Neural cell (in vitro differentiated cells): ENCODE results near the gene ASAP3. TPM values are rescaled to one million over a fixed set of nuclear protein-coding genes. Genes with fewer than 3 reads are reported as not detected.

Source experiments
- H2AFZ ChIP-seq: fragments of 200-600, 300-800 bp; sonication (generic), shearing (Covaris generic); 2 replicates; pipeline ENCODE4 v1.6.0; 2014; ENCODE audit warnings: low read depth, mild to moderate bottlenecking, antibody characterized with exemption, low read length, moderate library complexity
- H3F3A ChIP-seq: fragments of 200-600 bp; shearing (Covaris generic); 2 replicates; pipeline ENCODE4 v1.6.1; 2016; ENCODE audit warnings: mild to moderate bottlenecking, moderate library complexity, mixed read lengths, antibody characterized with exemption, low read length; ENCODE audit not compliant: insufficient read depth, poor library complexity, severe bottlenecking
- H3K27ac ChIP-seq: fragments of 200-600, 300-800 bp; sonication (generic), shearing (Covaris generic); 2 replicates; pipeline ENCODE4 v1.5.1; 2014; ENCODE audit warnings: mild to moderate bottlenecking, low read length, moderate library complexity
- H3K27me3 ChIP-seq: fragments of 300-800, 200-600 bp; sonication (generic), shearing (Covaris generic); 2 replicates; pipeline ENCODE4 v1.6.0; 2014; ENCODE audit warnings: mild to moderate bottlenecking, low read depth, low read length, moderate library complexity; ENCODE audit not compliant: insufficient read depth
- H3K36me3 ChIP-seq: fragments of 300-800, 200-600 bp; sonication (generic), shearing (Covaris generic); 2 replicates; pipeline ENCODE4 v1.5.1; 2014; ENCODE audit warnings: mild to moderate bottlenecking, antibody characterized with exemption, low read length, moderate library complexity; ENCODE audit not compliant: insufficient read depth
- H3K4me2 ChIP-seq: fragments of 300-800, 200-600 bp; sonication (generic), shearing (Covaris generic); 2 replicates; pipeline ENCODE4 v1.6.0; 2014; ENCODE audit warnings: mild to moderate bottlenecking, low read length
- H3K4me3 ChIP-seq: fragments of 300-800, 200-600 bp; sonication (generic), shearing (Covaris generic); 2 replicates; pipeline ENCODE4 v1.5.1; 2014; ENCODE audit warnings: mild to moderate bottlenecking, low read length, moderate library complexity
- H3K79me2 ChIP-seq: fragments of 200-600 bp; shearing (Covaris generic); replicated peaks from 2 replicates; pipeline ENCODE4 v1.6.0; 2014; ENCODE audit warnings: mild to moderate bottlenecking, low read length, moderate library complexity; ENCODE audit not compliant: insufficient read depth
- H3K9ac ChIP-seq: fragments of 300-800, 200-600 bp; sonication (generic), shearing (Covaris generic); 2 replicates; pipeline ENCODE4 v1.6.1; 2016; ENCODE audit warnings: mild to moderate bottlenecking, low read length, mixed read lengths
- H3K9me2 ChIP-seq: fragments of 200-600 bp; shearing (Covaris generic); 2 replicates; pipeline ENCODE4 v1.6.1; 2016; ENCODE audit warnings: mild to moderate bottlenecking, low read length, mixed read lengths; ENCODE audit not compliant: insufficient read depth
- H3K9me3 ChIP-seq: fragments of 200-600, 300-800 bp; sonication (generic), shearing (Covaris generic); 2 replicates; pipeline ENCODE4 v1.6.1; 2016; ENCODE audit warnings: mild to moderate bottlenecking, mixed run types, low read length, moderate library complexity, mixed read lengths
- H4K20me1 ChIP-seq: fragments of 200-600 bp; shearing (Covaris generic); 2 replicates; pipeline ENCODE4 v1.6.1; 2016; ENCODE audit warnings: mild to moderate bottlenecking, mixed run types; ENCODE audit not compliant: insufficient read depth
- EP300 ChIP-seq: fragments of 450-650 bp; conservative IDR thresholded peaks from 2 replicates; pipeline ENCODE4 v1.6.1; 2014; ENCODE audit warnings: antibody characterized with exemption, mild to moderate bottlenecking, moderate library complexity; ENCODE audit not compliant: poor library complexity, severe bottlenecking
- EZH2 ChIP-seq: fragments of 200-600, 300-800 bp; shearing (Covaris generic), sonication (generic); IDR thresholded peaks from 2 replicates; pipeline ENCODE4 v1.6.1; 2014; ENCODE audit warnings: antibody characterized with exemption, low read length, borderline replicate concordance, mild to moderate bottlenecking; ENCODE audit not compliant: insufficient read depth, poor library complexity, severe bottlenecking
- MXI1 ChIP-seq: fragments of 450-650 bp; conservative IDR thresholded peaks from 2 replicates; pipeline ENCODE4 v1.6.1; 2014; ENCODE audit warnings: antibody characterized with exemption, mild to moderate bottlenecking; ENCODE audit not compliant: poor library complexity, severe bottlenecking
- POLR2AphosphoS5 ChIP-seq: IDR thresholded peaks from 2 replicates; pipeline ENCODE4 v1.6.1; 2012
- RAD21 ChIP-seq: fragments of 450-650 bp; conservative IDR thresholded peaks from 2 replicates; pipeline ENCODE4 v1.6.1; 2014; ENCODE audit warnings: antibody characterized with exemption, mild to moderate bottlenecking, moderate library complexity
- REST ChIP-seq: IDR thresholded peaks from 2 replicates; pipeline ENCODE4 v1.6.1; 2012; ENCODE audit warnings: borderline replicate concordance
- SMC3 ChIP-seq: fragments of 450-650 bp; conservative IDR thresholded peaks from 2 replicates; pipeline ENCODE4 v1.6.1; 2014; ENCODE audit warnings: antibody characterized with exemption, mild to moderate bottlenecking, moderate library complexity; ENCODE audit not compliant: poor library complexity
- TAF1 ChIP-seq: IDR thresholded peaks from 2 replicates; pipeline ENCODE4 v1.6.1; 2012; ENCODE audit warnings: low read depth
- polyA plus RNA-seq: library from polyadenylated mRNA; depleted of rRNA; stranded (reverse); fragments of >200 nt; gene quantifications from 2 replicates; pipeline ENCODE4 v1.2.3, GENCODE V29; 2014
- TF ChIP-seq, protein P1 (sequence below): fragments of 450-650 bp; IDR thresholded peaks from 2 replicates; pipeline ENCODE4 v1.5.1; 2014; ENCODE audit warnings: antibody characterized with exemption, mild to moderate bottlenecking, moderate library complexity; ENCODE audit not compliant: poor library complexity, severe bottlenecking

ASAP3 gene
- polyA plus RNA-seq, 1 donor from 2014 or later, result 24.9 TPM

- no peak overlapping the region for H3K4me3 ChIP-seq
- no peak overlapping the region for H3K9ac ChIP-seq
- no peak overlapping the region for H3K4me2 ChIP-seq
- no peak overlapping the region for H3K27ac ChIP-seq
- no peaks in the 10 kb centered on the region for H3K9me2 ChIP-seq
- no peaks in the 10 kb centered on the region for H3K79me2 ChIP-seq
- H2AFZ ChIP-seq, result no peak overlapping the region
- H3K27me3 ChIP-seq, result peaks cover 30% of the 10 kb centered on the region
- H3K9me3 ChIP-seq, result no peaks in the 10 kb centered on the region
- no peaks in the 10 kb centered on the region for H4K20me1 ChIP-seq
- no peaks in the 10 kb centered on the region for H3F3A ChIP-seq
- TF ChIP-seq POLR2AphosphoS5 (no peak), SMC3 (no peak), EP300 (no peak), REST (no peak), RAD21 (no peak), EZH2 (no peak), MXI1 (no peak), TAF1 (no peak)
- TF ChIP-seq, protein P1, sequence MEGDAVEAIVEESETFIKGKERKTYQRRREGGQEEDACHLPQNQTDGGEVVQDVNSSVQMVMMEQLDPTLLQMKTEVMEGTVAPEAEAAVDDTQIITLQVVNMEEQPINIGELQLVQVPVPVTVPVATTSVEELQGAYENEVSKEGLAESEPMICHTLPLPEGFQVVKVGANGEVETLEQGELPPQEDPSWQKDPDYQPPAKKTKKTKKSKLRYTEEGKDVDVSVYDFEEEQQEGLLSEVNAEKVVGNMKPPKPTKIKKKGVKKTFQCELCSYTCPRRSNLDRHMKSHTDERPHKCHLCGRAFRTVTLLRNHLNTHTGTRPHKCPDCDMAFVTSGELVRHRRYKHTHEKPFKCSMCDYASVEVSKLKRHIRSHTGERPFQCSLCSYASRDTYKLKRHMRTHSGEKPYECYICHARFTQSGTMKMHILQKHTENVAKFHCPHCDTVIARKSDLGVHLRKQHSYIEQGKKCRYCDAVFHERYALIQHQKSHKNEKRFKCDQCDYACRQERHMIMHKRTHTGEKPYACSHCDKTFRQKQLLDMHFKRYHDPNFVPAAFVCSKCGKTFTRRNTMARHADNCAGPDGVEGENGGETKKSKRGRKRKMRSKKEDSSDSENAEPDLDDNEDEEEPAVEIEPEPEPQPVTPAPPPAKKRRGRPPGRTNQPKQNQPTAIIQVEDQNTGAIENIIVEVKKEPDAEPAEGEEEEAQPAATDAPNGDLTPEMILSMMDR, result no peak
- H3K36me3 ChIP-seq, result no peaks in the 10 kb centered on the region
Observed at GRCh38 chr1:23422241-23422877, 61.6 kb downstream of the ASAP3 start.

GRCh38 chr1:23421753-23422240, 62.2 kb downstream of the ASAP3 start:
- Histone ChIP-seq H4K20me1 (no peaks in the 10 kb centered on the region), H3K27me3 (peaks cover 30% of the 10 kb centered on the region), H3F3A (no peaks in the 10 kb centered on the region), H3K79me2 (no peaks in the 10 kb centered on the region), H3K9me3 (no peaks in the 10 kb centered on the region), H3K27ac (no peak overlapping the region), H3K36me3 (no peaks in the 10 kb centered on the region), H3K9me2 (no peaks in the 10 kb centered on the region), H2AFZ (no peak overlapping the region), H3K4me2 (no peak overlapping the region), H3K4me3 (no peak overlapping the region), H3K9ac (no peak overlapping the region)
- TF ChIP-seq, protein P1, result no peak
- TF ChIP-seq MXI1, result no peak
- TF ChIP-seq TAF1, result no peak
- no peak for TF ChIP-seq EZH2
- TF ChIP-seq EP300, result no peak
- no peak for TF ChIP-seq REST
- TF ChIP-seq RAD21, result no peak
- no peak for TF ChIP-seq POLR2AphosphoS5
- no peak for TF ChIP-seq SMC3
